Endodermal cell (in vitro differentiated cells): ENCODE data around the gene GAN. TPM values are rescaled to one million over a fixed set of nuclear protein-coding genes. Genes with fewer than 3 reads are reported as not detected.

ENCODE experiments used
- DNase-seq: peaks from one replicate; pipeline ENCODE4 v3.0.0-alpha.2; 2017
- H3K27ac ChIP-seq: 2 replicates; pipeline ENCODE4 v1.5.1; 2013; ENCODE audit warnings: mild to moderate bottlenecking, low read depth, low read length, moderate library complexity
- H3K27me3 ChIP-seq: 2 replicates; pipeline ENCODE4 v1.6.1; 2013; ENCODE audit warnings: mild to moderate bottlenecking, low read length, moderate library complexity; ENCODE audit not compliant: insufficient read depth, control insufficient read depth, poor library complexity, severe bottlenecking
- H3K36me3 ChIP-seq: 2 replicates; pipeline ENCODE4 v1.7.0; 2013; ENCODE audit warnings: mild to moderate bottlenecking, low read length, moderate library complexity; ENCODE audit not compliant: control insufficient read depth, insufficient read depth
- H3K4me1 ChIP-seq: one replicate; pipeline ENCODE4 v1.7.0; 2013; ENCODE audit warnings: low read length; ENCODE audit not compliant: control insufficient read depth, insufficient read depth
- H3K4me3 ChIP-seq: 2 replicates; pipeline ENCODE4 v1.5.1; 2013; ENCODE audit warnings: mild to moderate bottlenecking, low read length, moderate library complexity
- H3K9ac ChIP-seq: 2 replicates; pipeline ENCODE4 v1.6.1; 2013; ENCODE audit warnings: mild to moderate bottlenecking, low read length, moderate library complexity; ENCODE audit not compliant: poor library complexity, severe bottlenecking; ENCODE audit errors: extremely low read depth
- H3K9me3 ChIP-seq: 2 replicates; pipeline ENCODE4 v1.6.1; 2013; ENCODE audit warnings: mild to moderate bottlenecking, low read length, moderate library complexity; ENCODE audit not compliant: control insufficient read depth
- H3K27ac Mint-ChIP-seq: 2 replicates; pipeline ENCODE4 v1.8.0; 2020; ENCODE audit warnings: mixed read lengths
- H3K27me3 Mint-ChIP-seq: 2 replicates; pipeline ENCODE4 v1.8.0; 2021; ENCODE audit warnings: mild to moderate bottlenecking, mixed read lengths; ENCODE audit not compliant: insufficient read depth
- H3K36me3 Mint-ChIP-seq: 2 replicates; pipeline ENCODE4 v1.8.0; 2020; ENCODE audit warnings: low read depth, mixed read lengths
- H3K4me1 Mint-ChIP-seq: 2 replicates; pipeline ENCODE4 v1.8.0; 2020; ENCODE audit warnings: mixed read lengths
- H3K4me3 Mint-ChIP-seq: 2 replicates; pipeline ENCODE4 v1.8.0; 2020; ENCODE audit warnings: mild to moderate bottlenecking, moderate library complexity, mixed read lengths
- H3K9me3 Mint-ChIP-seq: 2 replicates; pipeline ENCODE4 v1.8.0; 2020; ENCODE audit warnings: mild to moderate bottlenecking, mixed read lengths
- WGBS, 2 experiments: methylation state at CpG; one replicate each; pipeline versions ENCODE4 v1.1.5 to v1.1.7; 2013; ENCODE audit warnings: missing lambda C conversion rate in 2 of 2, mixed read lengths in 1 of 2; ENCODE audit not compliant: insufficient coverage in 1 of 2, insufficient read length in 1 of 2; 5-methylcytosine and 5-hydroxymethylcytosine counted together
- total RNA-seq, 2 donors: library from RNA; stranded (reverse); fragmentation: NEBNext Ultra II Directional in 1 of 2; extraction: Animal tissue kit (Norgen Biotek cat#: 25700) in 1 of 2; gene quantifications; 2 replicates in 1 of 2; 3 replicates in 1 of 2; pipeline ENCODE4 v1.2.1, GENCODE V29; 2021
- TF ChIP-seq, protein P1 (sequence below): fragments of 200-600 bp; sonication (generic); conservative IDR thresholded peaks from 2 replicates; pipeline ENCODE4 v1.5.0; 2021; ENCODE audit warnings: antibody characterized with exemption, mild to moderate bottlenecking

Gene GAN
- total RNA-seq, 2 donors from 2014 or later, result 23.4 to 28.9 TPM

DNA sequence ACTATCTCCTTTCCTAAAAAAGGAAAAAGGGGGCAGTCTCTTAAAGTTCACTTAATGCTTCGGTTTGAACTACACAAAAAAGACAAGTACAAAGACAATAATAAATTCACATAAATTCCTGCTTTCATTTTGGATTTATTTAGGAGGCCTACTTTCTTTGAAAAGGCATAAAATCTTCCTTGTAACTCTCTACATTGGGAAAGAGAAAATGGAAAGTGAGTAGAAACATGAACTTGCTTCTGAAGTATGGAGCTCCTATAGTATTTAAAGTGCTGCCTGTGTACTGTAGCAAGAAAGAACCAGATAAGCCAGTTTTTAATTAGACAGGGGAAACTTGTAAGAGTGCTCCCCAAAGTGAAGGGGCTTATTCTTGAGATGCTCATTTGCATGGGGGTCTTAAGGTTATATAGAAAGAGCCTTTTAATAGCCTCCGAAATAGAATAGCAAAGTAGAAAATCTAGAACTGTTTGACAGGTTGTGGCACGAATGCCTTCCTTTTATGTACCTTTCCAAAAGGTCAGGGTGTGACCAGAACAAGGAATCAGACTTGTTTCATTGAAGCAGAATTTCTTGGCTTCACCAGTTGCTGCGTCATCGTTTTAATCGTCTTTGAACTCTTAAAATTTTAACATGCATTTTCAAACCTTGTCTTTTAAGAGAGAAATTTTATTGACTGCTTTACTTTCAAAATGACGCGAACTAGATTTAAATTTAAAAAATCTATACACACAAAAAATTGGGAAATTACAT, 12.9 kb downstream of the GAN start:
- TF ChIP-seq, protein P1, sequence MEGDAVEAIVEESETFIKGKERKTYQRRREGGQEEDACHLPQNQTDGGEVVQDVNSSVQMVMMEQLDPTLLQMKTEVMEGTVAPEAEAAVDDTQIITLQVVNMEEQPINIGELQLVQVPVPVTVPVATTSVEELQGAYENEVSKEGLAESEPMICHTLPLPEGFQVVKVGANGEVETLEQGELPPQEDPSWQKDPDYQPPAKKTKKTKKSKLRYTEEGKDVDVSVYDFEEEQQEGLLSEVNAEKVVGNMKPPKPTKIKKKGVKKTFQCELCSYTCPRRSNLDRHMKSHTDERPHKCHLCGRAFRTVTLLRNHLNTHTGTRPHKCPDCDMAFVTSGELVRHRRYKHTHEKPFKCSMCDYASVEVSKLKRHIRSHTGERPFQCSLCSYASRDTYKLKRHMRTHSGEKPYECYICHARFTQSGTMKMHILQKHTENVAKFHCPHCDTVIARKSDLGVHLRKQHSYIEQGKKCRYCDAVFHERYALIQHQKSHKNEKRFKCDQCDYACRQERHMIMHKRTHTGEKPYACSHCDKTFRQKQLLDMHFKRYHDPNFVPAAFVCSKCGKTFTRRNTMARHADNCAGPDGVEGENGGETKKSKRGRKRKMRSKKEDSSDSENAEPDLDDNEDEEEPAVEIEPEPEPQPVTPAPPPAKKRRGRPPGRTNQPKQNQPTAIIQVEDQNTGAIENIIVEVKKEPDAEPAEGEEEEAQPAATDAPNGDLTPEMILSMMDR, result no peak
- Mint-ChIP-seq H3K36me3 (peaks cover 19% of the 10 kb centered on the region), H3K4me1 (peaks cover 13% of the 10 kb centered on the region), H3K27me3 (no peaks in the 10 kb centered on the region), H3K9me3 (no peaks in the 10 kb centered on the region), H3K27ac (no peak overlapping the region), H3K4me3 (no peak overlapping the region)
- Histone ChIP-seq H3K36me3 (no peaks in the 10 kb centered on the region), H3K27me3 (no peaks in the 10 kb centered on the region), H3K4me3 (no peak overlapping the region), H3K9me3 (no peaks in the 10 kb centered on the region), H3K27ac (no peak overlapping the region), H3K9ac (no peak overlapping the region), H3K4me1 (peaks cover 4% of the 10 kb centered on the region)
- WGBS, 2 experiments, result 76 to 85% methylated on average over 5 to 8 of the region's 8 CpGs
- DNase-seq, result no peak

DNA sequence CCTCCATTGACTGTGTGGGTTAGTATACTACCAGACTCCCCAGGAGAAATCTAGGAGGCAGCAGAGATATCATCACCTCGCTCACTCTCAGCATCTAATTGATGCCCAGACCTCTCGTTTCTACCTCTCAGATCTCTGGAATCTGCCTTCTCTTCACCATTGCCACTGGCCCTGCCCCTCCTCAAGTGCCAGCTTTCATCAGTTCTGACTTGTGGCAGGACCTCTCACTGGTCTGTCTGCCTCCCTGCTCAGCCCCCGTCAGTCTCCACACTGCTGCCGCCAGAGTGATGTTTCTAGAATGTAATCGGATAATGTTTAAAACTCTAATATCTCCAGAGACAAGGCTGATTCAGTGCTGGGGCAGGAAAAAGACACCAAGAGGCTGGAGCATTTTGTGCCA, 15.2 kb downstream of the GAN start:
- TF ChIP-seq, protein P1, result no peak
- Histone ChIP-seq H3K27me3 (no peaks in the 10 kb centered on the region), H3K27ac (no peak overlapping the region), H3K9me3 (no peaks in the 10 kb centered on the region), H3K36me3 (no peaks in the 10 kb centered on the region), H3K4me1 (no peaks in the 10 kb centered on the region), H3K4me3 (no peak overlapping the region), H3K9ac (no peak overlapping the region)
- DNase-seq, result no peak
- no peaks in the 10 kb centered on the region for H3K9me3 Mint-ChIP-seq
- peaks cover 7% of the 10 kb centered on the region for H3K4me1 Mint-ChIP-seq
- peaks cover 26% of the 10 kb centered on the region for H3K36me3 Mint-ChIP-seq
- no peaks in the 10 kb centered on the region for H3K27me3 Mint-ChIP-seq
- WGBS, 2 experiments, result 86 to 92% methylated on average over 2 to 5 of the region's 5 CpGs
- H3K27ac Mint-ChIP-seq, result no peak overlapping the region
- no peak overlapping the region for H3K4me3 Mint-ChIP-seq

DNA sequence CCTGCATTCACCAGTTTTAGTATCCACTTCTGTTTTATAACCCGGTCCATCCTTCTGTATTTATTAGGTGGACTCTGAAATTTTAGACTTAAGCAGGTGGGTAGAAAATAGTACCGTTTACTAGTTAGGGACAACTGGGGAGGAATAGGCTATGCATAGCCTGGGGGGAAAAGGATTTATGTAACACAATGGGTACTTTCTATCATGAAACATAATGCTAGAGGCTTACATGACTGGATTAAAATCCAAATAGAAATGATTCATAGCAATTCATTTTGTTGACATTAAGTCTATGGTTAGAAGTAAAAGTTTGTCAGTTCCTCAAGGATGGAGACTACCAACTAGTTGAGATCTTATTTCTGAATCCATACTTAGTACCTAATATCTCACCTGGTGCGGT, 18.6 kb downstream of the GAN start:
- no peak overlapping the region for H3K4me3 ChIP-seq
- Mint-ChIP-seq H3K9me3 (no peaks in the 10 kb centered on the region), H3K4me1 (peaks cover 7% of the 10 kb centered on the region), H3K36me3 (peaks cover 30% of the 10 kb centered on the region), H3K4me3 (no peak overlapping the region), H3K27ac (no peak overlapping the region), H3K27me3 (no peaks in the 10 kb centered on the region)
- no peaks in the 10 kb centered on the region for H3K27me3 ChIP-seq
- H3K9me3 ChIP-seq, result no peaks in the 10 kb centered on the region
- H3K36me3 ChIP-seq, result peaks cover 7% of the 10 kb centered on the region
- H3K27ac ChIP-seq, result no peak overlapping the region
- no peak overlapping the region for H3K9ac ChIP-seq
- WGBS, 2 experiments, result 83 to 99% methylated on average over 2 to 3 of the region's 3 CpGs
- DNase-seq, result no peak
- no peaks in the 10 kb centered on the region for H3K4me1 ChIP-seq
- TF ChIP-seq, protein P1, result no peak
